GM12878 (cell line): ENCODE results near the gene MILR1.

ENCODE experiments used
- CHD2 ChIP-seq: IDR thresholded peaks from 2 replicates; pipeline ENCODE4 v1.6.1; 2011; ENCODE audit warnings: low read depth, low read length, improper control_type of control experiment, borderline replicate concordance
- CREB1 ChIP-seq: IDR thresholded peaks from 2 replicates; pipeline ENCODE4 v1.6.1; 2012; ENCODE audit warnings: low read depth, mild to moderate bottlenecking, inconsistent platforms
- EP300 ChIP-seq, 2 experiments: fragments of 150-350 bp in 1 of 2; IDR thresholded peaks; 2 replicates each; pipeline ENCODE4 v1.6.1; 2011 to 2012; ENCODE audit warnings: low read depth in 2 of 2, low read length in 2 of 2, borderline replicate concordance in 1 of 2, improper control_type of control experiment in 1 of 2, inconsistent platforms in 1 of 2; ENCODE audit not compliant: control insufficient read depth in 1 of 2
- FOS ChIP-seq: IDR thresholded peaks from 3 replicates; pipeline ENCODE4 v1.6.1; 2011; ENCODE audit warnings: borderline replicate concordance; ENCODE audit not compliant: insufficient read length; ENCODE audit errors: extremely low read depth
- NR2C2 ChIP-seq: IDR thresholded peaks from 2 replicates; pipeline ENCODE4 v1.6.1; 2011; ENCODE audit warnings: borderline replicate concordance, low read depth; ENCODE audit not compliant: control insufficient read depth, insufficient read length
- POLR2AphosphoS5 ChIP-seq: IDR thresholded peaks from 2 replicates; pipeline ENCODE4 v1.6.1; 2011; ENCODE audit warnings: mild to moderate bottlenecking, low read length, inconsistent platforms
- RAD21 ChIP-seq: IDR thresholded peaks from 2 replicates; pipeline ENCODE4 v1.6.1; 2011; ENCODE audit warnings: mild to moderate bottlenecking, low read depth, low read length, moderate library complexity; ENCODE audit not compliant: insufficient read depth
- RFX5 ChIP-seq: IDR thresholded peaks from 2 replicates; pipeline ENCODE4 v1.6.1; 2011; ENCODE audit warnings: low read depth, low read length, improper control_type of control experiment
- SIN3A ChIP-seq: IDR thresholded peaks from 2 replicates; pipeline ENCODE4 v1.6.1; 2012; ENCODE audit warnings: low read depth, low read length, improper control_type of control experiment
- SMARCA5 ChIP-seq: fragments of 450-650 bp; IDR thresholded peaks from 2 replicates; pipeline ENCODE4 v1.6.1; 2017; ENCODE audit warnings: mild to moderate bottlenecking
- TAF1 ChIP-seq: IDR thresholded peaks from 2 replicates; pipeline ENCODE4 v1.6.1; 2011; ENCODE audit warnings: mild to moderate bottlenecking, low read depth, low read length, borderline replicate concordance
- TF ChIP-seq, protein P1 (sequence below), 3 experiments: IDR thresholded peaks in 2 of 3; conservative IDR thresholded peaks in 1 of 3; 2 replicates each; pipeline ENCODE4 v1.5.1; 2011; ENCODE audit warnings: low read depth in 3 of 3, low read length in 3 of 3, mild to moderate bottlenecking in 3 of 3, control low read depth in 2 of 3, moderate library complexity in 2 of 3, inconsistent platforms in 1 of 3, mixed read lengths in 1 of 3; ENCODE audit not compliant: control insufficient read depth in 2 of 3, insufficient read depth in 1 of 3; ENCODE audit errors: extremely low read depth in 1 of 3
- TF ChIP-seq, protein P2 (sequence below): fragments of 450-650 bp; IDR thresholded peaks from 2 replicates; pipeline ENCODE4 v1.6.1; 2018; ENCODE audit warnings: mild to moderate bottlenecking, low read depth, moderate library complexity; ENCODE audit not compliant: partially characterized antibody

DNA sequence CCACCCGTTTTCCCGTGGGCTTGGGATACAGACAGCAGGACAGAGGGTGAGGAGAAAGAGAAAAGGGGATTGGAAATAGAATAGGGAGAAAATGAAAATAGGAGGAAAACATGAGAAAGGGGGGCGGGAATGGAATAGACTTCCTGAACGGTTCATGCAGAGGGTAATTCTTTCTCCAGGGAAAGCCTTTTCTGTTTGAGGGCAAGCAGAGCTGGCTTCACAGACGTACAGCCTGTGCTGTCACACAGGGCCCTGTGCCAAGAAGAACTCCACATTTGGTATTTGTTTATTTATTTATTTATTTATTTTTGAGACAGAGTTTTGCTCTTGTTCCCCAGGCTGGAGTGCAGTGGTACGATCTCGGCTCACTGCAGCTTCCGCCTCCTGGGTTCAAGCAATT lies 12.0 kb downstream of the MILR1 start:
- no peak for TF ChIP-seq FOS
- TF ChIP-seq, protein P1, sequence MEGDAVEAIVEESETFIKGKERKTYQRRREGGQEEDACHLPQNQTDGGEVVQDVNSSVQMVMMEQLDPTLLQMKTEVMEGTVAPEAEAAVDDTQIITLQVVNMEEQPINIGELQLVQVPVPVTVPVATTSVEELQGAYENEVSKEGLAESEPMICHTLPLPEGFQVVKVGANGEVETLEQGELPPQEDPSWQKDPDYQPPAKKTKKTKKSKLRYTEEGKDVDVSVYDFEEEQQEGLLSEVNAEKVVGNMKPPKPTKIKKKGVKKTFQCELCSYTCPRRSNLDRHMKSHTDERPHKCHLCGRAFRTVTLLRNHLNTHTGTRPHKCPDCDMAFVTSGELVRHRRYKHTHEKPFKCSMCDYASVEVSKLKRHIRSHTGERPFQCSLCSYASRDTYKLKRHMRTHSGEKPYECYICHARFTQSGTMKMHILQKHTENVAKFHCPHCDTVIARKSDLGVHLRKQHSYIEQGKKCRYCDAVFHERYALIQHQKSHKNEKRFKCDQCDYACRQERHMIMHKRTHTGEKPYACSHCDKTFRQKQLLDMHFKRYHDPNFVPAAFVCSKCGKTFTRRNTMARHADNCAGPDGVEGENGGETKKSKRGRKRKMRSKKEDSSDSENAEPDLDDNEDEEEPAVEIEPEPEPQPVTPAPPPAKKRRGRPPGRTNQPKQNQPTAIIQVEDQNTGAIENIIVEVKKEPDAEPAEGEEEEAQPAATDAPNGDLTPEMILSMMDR (IDR thresholded peaks at IDR 0.05 in 2 of 3, conservative IDR thresholded peaks at IDR 0.05 in 1 of 3; ENCODE audit: control insufficient read depth in 2 of 3, extremely low read depth in 1 of 3, insufficient read depth in 1 of 3, low read depth in 3 of 3, low read length in 3 of 3), result no peak
- TF ChIP-seq NR2C2, result no peak
- TF ChIP-seq RAD21, result no peak
- no peak for TF ChIP-seq POLR2AphosphoS5
- no peak for TF ChIP-seq TAF1
- TF ChIP-seq, protein P2, sequence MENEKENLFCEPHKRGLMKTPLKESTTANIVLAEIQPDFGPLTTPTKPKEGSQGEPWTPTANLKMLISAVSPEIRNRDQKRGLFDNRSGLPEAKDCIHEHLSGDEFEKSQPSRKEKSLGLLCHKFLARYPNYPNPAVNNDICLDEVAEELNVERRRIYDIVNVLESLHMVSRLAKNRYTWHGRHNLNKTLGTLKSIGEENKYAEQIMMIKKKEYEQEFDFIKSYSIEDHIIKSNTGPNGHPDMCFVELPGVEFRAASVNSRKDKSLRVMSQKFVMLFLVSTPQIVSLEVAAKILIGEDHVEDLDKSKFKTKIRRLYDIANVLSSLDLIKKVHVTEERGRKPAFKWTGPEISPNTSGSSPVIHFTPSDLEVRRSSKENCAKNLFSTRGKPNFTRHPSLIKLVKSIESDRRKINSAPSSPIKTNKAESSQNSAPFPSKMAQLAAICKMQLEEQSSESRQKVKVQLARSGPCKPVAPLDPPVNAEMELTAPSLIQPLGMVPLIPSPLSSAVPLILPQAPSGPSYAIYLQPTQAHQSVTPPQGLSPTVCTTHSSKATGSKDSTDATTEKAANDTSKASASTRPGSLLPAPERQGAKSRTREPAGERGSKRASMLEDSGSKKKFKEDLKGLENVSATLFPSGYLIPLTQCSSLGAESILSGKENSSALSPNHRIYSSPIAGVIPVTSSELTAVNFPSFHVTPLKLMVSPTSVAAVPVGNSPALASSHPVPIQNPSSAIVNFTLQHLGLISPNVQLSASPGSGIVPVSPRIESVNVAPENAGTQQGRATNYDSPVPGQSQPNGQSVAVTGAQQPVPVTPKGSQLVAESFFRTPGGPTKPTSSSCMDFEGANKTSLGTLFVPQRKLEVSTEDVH, result no peak
- TF ChIP-seq RFX5, result no peak
- no peak for TF ChIP-seq EP300 (IDR thresholded peaks at IDR 0.05; ENCODE audit: borderline replicate concordance in 1 of 2, control insufficient read depth in 1 of 2, low read depth in 2 of 2, low read length in 2 of 2)
- TF ChIP-seq CHD2, result no peak
- no peak for TF ChIP-seq SIN3A
- TF ChIP-seq CREB1, result no peak
- no peak for TF ChIP-seq SMARCA5
